Suprapubic skin (tissue), 4 donors: ENCODE results near the gene PIK3CD. TPM values are rescaled to one million over a fixed set of nuclear protein-coding genes. Genes with fewer than 3 reads are reported as not detected.
"Not testable (repeated sequence)": the region's sequence is repeated elsewhere in the genome, so short reads cannot be mapped to it uniquely, and the experiment has no call there.

Experiments used
- DNase-seq, 2 donors: peaks; one replicate each; pipeline ENCODE4 v3.0.0-alpha.2; 2019; ENCODE audit warnings: low spot score in 2 of 2
- H3K27ac ChIP-seq: fragments of 200-600 bp; sonication (generic); one replicate; pipeline ENCODE4 v1.5.1; 2019
- H3K27me3 ChIP-seq: fragments of 200-600 bp; sonication (generic); one replicate; pipeline ENCODE4 v1.5.1; 2019
- H3K36me3 ChIP-seq: fragments of 200-600 bp; sonication (generic); one replicate; pipeline ENCODE4 v1.5.1; 2019
- H3K4me1 ChIP-seq: fragments of 200-600 bp; sonication (generic); one replicate; pipeline ENCODE4 v1.5.1; 2019
- H3K4me3 ChIP-seq: fragments of 200-600 bp; sonication (generic); one replicate; pipeline ENCODE4 v1.5.1; 2019; ENCODE audit warnings: mild to moderate bottlenecking
- H3K9me3 ChIP-seq: fragments of 200-600 bp; sonication (generic); one replicate; pipeline ENCODE4 v1.5.1; 2019
- CTCF ChIP-seq, 2 donors: fragments of 200-600 bp in 1 of 2; fragments of 450-650 bp in 1 of 2; sonication (generic) in 1 of 2; IDR thresholded peaks; one replicate each; pipeline ENCODE4 v1.5.1; 2016 to 2019; ENCODE audit warnings: antibody characterized with exemption in 2 of 2, mild to moderate bottlenecking in 1 of 2, moderate library complexity in 1 of 2
- EP300 ChIP-seq: sonication (generic); formaldehyde crosslinking; IDR thresholded peaks from one replicate; pipeline ENCODE4 v1.6.1; 2017; ENCODE audit warnings: antibody characterized with exemption
- POLR2A ChIP-seq, 2 donors: fragments of 450-650 bp; IDR thresholded peaks; one replicate each; pipeline ENCODE4 v1.6.1; 2017; ENCODE audit warnings: antibody characterized with exemption in 2 of 2, mild to moderate bottlenecking in 2 of 2, moderate library complexity in 2 of 2
- POLR2AphosphoS5 ChIP-seq, 3 donors: sonication (generic); formaldehyde crosslinking; IDR thresholded peaks; one replicate each; pipeline ENCODE4 v1.6.1; 2017; ENCODE audit warnings: antibody characterized with exemption in 3 of 3
- WGBS: methylation state at CpG from one replicate; pipeline ENCODE4 v1.1.5; 2018; 5-methylcytosine and 5-hydroxymethylcytosine counted together
- total RNA-seq, 4 donors: library from RNA; depleted of rRNA; stranded (reverse); fragments of >200 nt; gene quantifications; one replicate each; pipeline ENCODE4 v1.1.0, GENCODE V29; 2016

PIK3CD gene
- total RNA-seq, 4 donors from 2014 or later: 4.0 to 8.6 (median 6.4) TPM

GRCh38 chr1:9668080-9668479 lies 16.5 kb downstream of the PIK3CD start:
- H3K27me3 ChIP-seq: peaks cover 10% of the 10 kb centered on the region
- H3K4me3 ChIP-seq: no peak overlapping the region
- H3K4me1 ChIP-seq: no peaks in the 10 kb centered on the region
- no peak for DNase-seq
- 44% methylated on average over 2 of the region's 2 CpGs for WGBS
- no peak overlapping the region for H3K27ac ChIP-seq
- TF ChIP-seq POLR2AphosphoS5 (IDR thresholded peaks at IDR 0.05) (no peak), CTCF (IDR thresholded peaks at IDR 0.05) (no peak), POLR2A (IDR thresholded peaks at IDR 0.05) (no peak), EP300 (no peak)
- H3K36me3 ChIP-seq: no peaks in the 10 kb centered on the region
- H3K9me3 ChIP-seq: no peaks in the 10 kb centered on the region

- TF ChIP-seq EP300 (no peak), POLR2A (IDR thresholded peaks at IDR 0.05) (no peak), POLR2AphosphoS5 (IDR thresholded peaks at IDR 0.05) (no peak), CTCF (IDR thresholded peaks at IDR 0.05) (no peak)
- H3K36me3 ChIP-seq: no peaks in the 10 kb centered on the region
- H3K27ac ChIP-seq: no peak overlapping the region
- no peaks in the 10 kb centered on the region for H3K9me3 ChIP-seq
- no peaks in the 10 kb centered on the region for H3K4me1 ChIP-seq
- DNase-seq: no peak
- WGBS: 72% methylated on average over 2 of the region's 2 CpGs
- peaks cover 10% of the 10 kb centered on the region for H3K27me3 ChIP-seq
- no peak overlapping the region for H3K4me3 ChIP-seq
Observed at GRCh38 chr1:9670085-9670484, 18.6 kb downstream of the PIK3CD start.

GRCh38 chr1:9671377-9672140 lies 20.0 kb downstream of the PIK3CD start:
- Histone ChIP-seq H3K36me3 (no peaks in the 10 kb centered on the region), H3K27ac (no peak overlapping the region), H3K27me3 (peaks cover 9% of the 10 kb centered on the region), H3K4me3 (no peak overlapping the region), H3K4me1 (no peaks in the 10 kb centered on the region), H3K9me3 (no peaks in the 10 kb centered on the region)
- WGBS: 90% methylated on average over 7 of the region's 8 CpGs
- DNase-seq: no peak
- TF ChIP-seq EP300 (no peak), POLR2A (IDR thresholded peaks at IDR 0.05) (no peak), POLR2AphosphoS5 (IDR thresholded peaks at IDR 0.05) (no peak), CTCF (IDR thresholded peaks at IDR 0.05) (no peak)

GRCh38 chr1:9672444-9672843 lies 20.9 kb downstream of the PIK3CD start:
- H3K36me3 ChIP-seq: no peaks in the 10 kb centered on the region
- WGBS: 98% methylated on average over 5 of the region's 5 CpGs
- H3K27ac ChIP-seq: no peak overlapping the region
- H3K4me3 ChIP-seq: no peak overlapping the region
- no peak for DNase-seq
- H3K9me3 ChIP-seq: no peaks in the 10 kb centered on the region
- no peaks in the 10 kb centered on the region for H3K4me1 ChIP-seq
- TF ChIP-seq POLR2A (IDR thresholded peaks at IDR 0.05) (no peak), EP300 (no peak), CTCF (IDR thresholded peaks at IDR 0.05) (no peak), POLR2AphosphoS5 (IDR thresholded peaks at IDR 0.05) (no peak)
- peaks cover 3% of the 10 kb centered on the region for H3K27me3 ChIP-seq

GRCh38 chr1:9675393-9675792 lies 23.9 kb downstream of the PIK3CD start:
- Histone ChIP-seq H3K27me3 (no peaks in the 10 kb centered on the region), H3K27ac (no peak overlapping the region), H3K4me3 (no peak overlapping the region), H3K4me1 (no peaks in the 10 kb centered on the region), H3K36me3 (no peaks in the 10 kb centered on the region), H3K9me3 (no peaks in the 10 kb centered on the region)
- WGBS: 84% methylated on average over 3 of the region's 3 CpGs
- TF ChIP-seq POLR2AphosphoS5 (IDR thresholded peaks at IDR 0.05) (no peak), POLR2A (IDR thresholded peaks at IDR 0.05) (no peak), EP300 (no peak), CTCF (IDR thresholded peaks at IDR 0.05) (no peak)
- DNase-seq: no peak

- 98% methylated on average over 4 of the region's 7 CpGs for WGBS
- H3K9me3 ChIP-seq, H3K27me3 ChIP-seq, H3K4me3 ChIP-seq, DNase-seq, H3K27ac ChIP-seq, H3K4me1 ChIP-seq, H3K36me3 ChIP-seq: not testable (repeated sequence)
Observed at GRCh38 chr1:9676128-9676527, 24.6 kb downstream of the PIK3CD start.
